Measurements from ENCODE around the gene PHF21A.

Gene PHF21A

DNA sequence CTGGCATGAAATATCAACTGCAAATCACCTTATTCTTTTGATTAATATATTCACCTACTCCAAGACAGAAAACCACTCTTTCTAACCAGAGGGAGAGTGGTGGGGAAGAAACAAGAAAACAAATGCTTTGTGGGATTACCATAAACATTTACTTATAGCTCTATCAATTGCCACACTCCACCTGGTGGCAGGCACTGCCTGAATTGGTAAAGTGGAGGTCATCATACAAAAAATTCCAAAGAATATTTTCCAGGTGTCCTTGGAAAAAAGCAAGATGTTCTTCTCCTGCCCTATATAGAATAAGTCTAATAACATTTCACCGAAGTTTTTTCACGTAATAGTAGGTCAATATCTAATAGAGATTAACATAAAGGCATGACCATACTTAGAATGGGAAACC is 45.3 kb downstream of the PHF21A start:
- DNase-seq (ENCODE audit: low spot score), result no peak

DNA sequence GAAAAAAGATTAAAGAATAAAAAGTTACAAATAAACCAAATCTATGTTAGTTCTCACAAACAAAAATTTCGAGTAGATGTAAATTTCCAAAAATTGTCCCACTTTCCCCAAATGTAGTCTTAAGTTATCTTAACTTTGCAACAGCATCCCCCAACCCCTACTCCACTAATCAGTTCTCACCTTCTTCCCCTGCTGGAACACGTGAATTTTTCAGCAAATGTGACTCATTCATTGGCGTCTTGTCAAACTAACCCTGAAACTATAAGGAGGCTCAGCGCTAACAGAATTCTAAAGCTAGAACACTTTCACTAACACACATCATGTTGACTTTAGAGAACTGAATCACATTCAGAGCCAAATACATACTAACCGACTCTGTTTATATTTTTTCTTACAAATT is 46.1 kb downstream of the PHF21A start:
- DNase-seq (ENCODE audit: low spot score), result no peak

GRCh38 chr11:46073632-46074031 is 47.6 kb downstream of the PHF21A start:
- no peak for DNase-seq (ENCODE audit: low spot score)

- no peak for DNase-seq (ENCODE audit: low spot score)
These were observed 48.9 kb downstream of the PHF21A start for GRCh38 chr11:46072172-46072964.

GRCh38 chr11:46071091-46071490 is 50.2 kb downstream of the PHF21A start:
- DNase-seq (ENCODE audit: low spot score), result no peak

GRCh38 chr11:46069595-46069994 is 51.7 kb downstream of the PHF21A start:
- DNase-seq (ENCODE audit: low spot score), result no peak

DNA sequence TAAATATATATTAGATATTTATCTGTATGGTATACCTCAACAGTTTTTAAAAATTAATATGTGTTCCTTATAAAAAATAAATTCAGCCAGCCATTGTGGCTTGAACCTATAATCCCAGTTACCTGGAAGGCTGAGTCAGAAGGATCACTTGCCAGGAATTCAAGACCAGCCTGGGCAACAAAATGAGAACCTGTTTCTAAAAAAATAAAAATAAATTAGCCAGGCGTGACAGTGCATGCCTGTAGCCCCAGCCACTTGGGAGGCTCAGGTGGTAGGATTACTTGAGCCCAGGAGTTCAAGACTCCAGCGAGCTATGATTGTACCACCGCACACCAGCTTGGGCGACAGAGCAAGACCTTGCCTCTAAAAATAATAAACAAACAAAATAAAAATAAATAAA is 54.9 kb downstream of the PHF21A start:
- no peak for DNase-seq (ENCODE audit: low spot score)

DNA sequence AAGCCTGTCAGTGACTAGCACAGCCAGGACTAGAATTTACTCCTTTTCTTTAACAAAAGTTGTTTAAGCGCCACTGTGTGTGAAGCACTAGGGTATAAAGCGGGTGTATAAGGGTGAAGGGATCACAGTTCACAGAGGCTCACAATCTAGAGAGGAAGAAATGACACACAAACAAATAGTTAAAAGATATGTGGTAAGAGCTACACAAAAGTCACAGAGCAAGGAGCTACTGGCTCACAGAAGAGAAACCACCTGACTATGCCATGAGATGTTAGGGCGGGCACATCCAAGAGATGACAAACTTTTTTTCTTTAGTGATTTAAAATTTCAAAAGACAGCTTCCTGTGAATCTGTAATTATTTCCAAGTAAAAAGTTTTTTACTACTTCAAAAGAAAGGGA is 55.6 kb downstream of the PHF21A start:
- no peak for DNase-seq (ENCODE audit: low spot score)

GRCh38 chr11:46064221-46064620 is 57.0 kb downstream of the PHF21A start:
- no peak for DNase-seq (ENCODE audit: low spot score)

GRCh38 chr11:46063138-46063537 is 58.1 kb downstream of the PHF21A start:
- DNase-seq (ENCODE audit: low spot score), result no peak

GRCh38 chr11:46060013-46060412 is 61.2 kb downstream of the PHF21A start:
- DNase-seq (ENCODE audit: low spot score), result no peak

DNA sequence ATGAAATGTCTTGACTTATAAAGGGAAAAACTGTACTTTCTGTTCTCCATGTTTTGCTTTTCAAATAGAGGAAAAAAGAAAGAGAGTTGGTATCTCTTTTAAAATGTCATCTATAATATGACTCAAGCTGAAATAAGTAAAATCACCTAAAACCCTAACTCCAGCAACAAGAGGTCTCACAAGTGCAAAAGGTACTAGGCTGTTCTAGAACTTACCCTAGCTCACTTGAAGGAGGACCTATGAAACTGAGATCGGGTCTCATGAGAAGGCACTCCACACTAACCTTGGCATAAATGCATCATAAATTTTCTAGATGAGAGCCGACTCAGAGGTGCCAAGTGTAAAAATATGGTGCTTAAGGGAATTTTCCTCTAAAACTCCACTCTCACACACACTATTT is 63.8 kb downstream of the PHF21A start:
- no peak for DNase-seq (ENCODE audit: low spot score)

DNA sequence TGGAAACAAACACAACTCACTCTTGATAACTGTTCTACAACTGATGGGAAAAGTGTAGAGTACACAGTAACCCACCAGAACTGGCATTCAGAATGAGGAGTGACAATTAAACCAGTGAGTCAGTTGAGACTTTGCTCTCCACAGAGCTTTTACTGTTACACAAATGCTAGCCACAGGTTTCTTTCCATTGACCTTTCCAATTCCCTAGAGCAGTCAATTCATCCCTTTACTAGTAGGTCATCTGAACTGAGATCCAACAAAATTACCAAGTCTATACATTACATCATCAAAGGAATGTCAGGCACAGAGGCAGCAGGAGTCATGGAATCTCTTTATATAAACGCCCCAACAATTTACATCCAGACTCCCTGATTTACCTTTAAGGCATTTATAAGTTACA is 65.9 kb downstream of the PHF21A start:
- DNase-seq (ENCODE audit: low spot score), result no peak

DNA sequence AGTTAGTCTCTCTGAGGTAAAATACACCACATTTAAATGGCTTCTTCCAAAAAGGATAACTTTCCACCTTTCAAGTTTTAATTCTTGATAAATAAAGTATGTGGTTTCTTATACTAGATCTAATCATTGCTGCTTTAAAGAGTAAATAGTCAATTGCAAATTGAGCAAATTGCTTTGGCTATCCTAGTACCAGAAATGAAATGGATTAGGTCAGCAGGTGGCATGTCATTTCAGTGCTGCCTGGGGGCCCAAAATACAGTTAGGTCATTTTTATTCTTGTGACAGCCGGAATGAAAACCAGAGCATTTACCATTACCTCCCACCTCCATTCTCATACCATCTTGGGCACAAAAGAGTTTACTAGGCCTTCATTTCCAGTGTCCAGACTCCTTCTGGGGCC is 70.2 kb downstream of the PHF21A start:
- no peak for DNase-seq (ENCODE audit: low spot score)

GRCh38 chr11:46050662-46051061 is 70.6 kb downstream of the PHF21A start:
- no peak for DNase-seq (ENCODE audit: low spot score)

DNA sequence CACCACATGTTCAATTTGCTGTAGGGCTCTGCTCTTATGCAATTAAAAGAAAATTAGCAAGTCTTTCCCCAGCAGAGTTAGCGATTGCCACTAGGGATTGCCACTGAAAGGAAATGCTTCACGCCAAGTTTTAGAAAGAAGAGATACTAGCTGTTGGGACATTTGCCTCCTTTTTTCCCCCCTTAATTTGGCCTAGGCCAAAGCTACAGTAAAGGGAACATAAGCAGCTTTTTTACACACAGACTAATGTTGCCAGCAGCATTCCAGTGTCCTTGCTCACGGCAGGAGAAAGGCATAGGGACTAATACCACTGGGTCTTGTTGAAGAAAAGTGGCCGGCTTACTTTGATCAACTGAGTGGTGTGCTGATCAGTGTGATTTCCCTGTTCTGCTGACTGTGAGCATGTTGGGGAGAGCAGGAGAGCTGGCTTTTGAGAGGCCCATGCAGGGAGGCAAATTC is 71.2 kb downstream of the PHF21A start:
- no peak for DNase-seq (ENCODE audit: low spot score)

DNA sequence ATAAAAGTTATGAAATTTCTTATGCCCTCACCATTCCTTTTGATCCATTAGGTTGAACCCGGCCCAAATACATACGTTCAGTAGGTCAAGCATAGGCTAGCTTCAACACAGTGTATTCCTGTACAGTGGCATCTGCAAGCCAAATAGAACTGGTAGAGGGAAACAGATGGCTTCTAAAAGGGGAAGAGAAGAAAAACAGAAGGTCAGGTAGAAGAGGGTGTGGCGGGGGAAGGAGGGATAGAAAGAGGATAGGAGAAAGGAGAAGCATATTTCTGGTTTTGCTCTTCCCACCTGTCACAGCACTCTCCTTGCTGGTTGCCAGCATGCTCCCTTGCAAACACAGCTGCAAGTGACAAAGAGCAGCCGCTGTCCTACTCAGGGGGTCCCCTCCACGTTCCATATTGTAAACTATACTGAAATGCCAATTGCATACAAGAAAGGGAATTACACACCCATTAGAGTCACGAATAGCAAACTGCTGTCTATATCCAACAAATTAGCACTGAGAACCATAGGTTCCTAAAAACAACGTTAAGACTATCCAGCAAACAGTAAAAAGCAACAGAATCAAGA is 71.8 kb downstream of the PHF21A start:
- DNase-seq (ENCODE audit: low spot score), result no peak

DNA sequence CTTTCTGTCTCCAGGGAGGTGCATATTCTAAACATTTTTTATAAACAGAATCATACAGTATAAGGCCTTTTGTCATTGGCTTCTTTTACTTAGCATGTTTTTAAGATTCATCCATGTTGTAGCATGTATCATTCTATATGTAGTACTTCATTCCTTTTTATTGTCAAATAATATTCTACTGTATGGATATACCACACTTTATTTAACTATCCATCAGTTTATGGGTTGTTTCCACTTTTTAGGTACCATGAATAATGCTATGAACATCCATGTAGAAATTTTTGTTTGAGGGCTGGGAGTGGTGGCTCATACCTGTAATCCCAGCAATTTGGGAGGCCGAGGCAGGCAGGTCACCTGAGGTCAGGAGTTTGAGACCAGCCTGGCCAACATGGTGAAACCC is 73.1 kb downstream of the PHF21A start:
- DNase-seq (ENCODE audit: low spot score), result no peak

GRCh38 chr11:46047520-46047919 is 73.7 kb downstream of the PHF21A start:
- no peak for DNase-seq (ENCODE audit: low spot score)

DNA sequence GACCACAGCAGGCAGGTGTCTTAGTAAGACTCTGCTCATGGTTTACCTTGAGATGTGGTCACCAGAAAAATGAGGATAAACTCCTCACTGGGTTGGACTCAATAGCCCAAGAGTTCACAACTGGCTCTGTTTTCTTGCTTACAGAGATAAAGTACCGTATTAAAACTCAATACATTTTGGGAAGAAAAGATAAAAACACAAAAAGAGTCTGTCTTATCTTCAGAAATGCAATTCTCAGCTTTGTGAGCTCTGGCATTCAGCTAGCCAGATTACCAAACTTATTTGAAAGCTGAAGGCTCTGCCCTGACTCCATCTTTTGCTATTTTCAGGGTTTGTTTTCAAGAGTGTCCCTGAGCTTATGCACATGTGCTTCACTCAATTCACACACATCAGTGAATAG is 75.4 kb downstream of the PHF21A start:
- no peak for DNase-seq (ENCODE audit: low spot score)

GRCh38 chr11:46044601-46045000 is 76.7 kb downstream of the PHF21A start:
- DNase-seq (ENCODE audit: low spot score), result no peak

- DNase-seq (ENCODE audit: low spot score), result no peak
These were observed 81.3 kb downstream of the PHF21A start for GRCh38 chr11:46039990-46040389.

GRCh38 chr11:46038529-46038928 is 82.7 kb downstream of the PHF21A start:
- no peak for DNase-seq (ENCODE audit: low spot score)

GRCh38 chr11:46036969-46037368 is 84.3 kb downstream of the PHF21A start:
- no peak for DNase-seq (ENCODE audit: low spot score)
